Fibroblast of the aortic adventitia (primary cell): ENCODE measurements around the gene GRIK4. TPM values are rescaled to one million over a fixed set of nuclear protein-coding genes. Genes with fewer than 3 reads are reported as not detected.
A peak's percentile ranks its signal among the peaks of the same experiment; 100 is the strongest.

Experiments
- DNase-seq: peaks from one replicate; pipeline ENCODE4 v3.0.0-alpha.2; 2010; ENCODE audit warnings: low read depth
- H3K4me3 ChIP-seq: 2 replicates; pipeline ENCODE4 v1.5.1; 2011; ENCODE audit warnings: low read depth, mild to moderate bottlenecking, control low read depth, low read length, moderate library complexity
- CTCF ChIP-seq: IDR thresholded peaks from 2 replicates; pipeline ENCODE4 v1.5.1; 2011; ENCODE audit warnings: mild to moderate bottlenecking, low read length, control low read depth, inconsistent platforms; ENCODE audit not compliant: insufficient read depth
- total RNA-seq: library from RNA; depleted of rRNA; stranded (reverse); fragments of >200 nt; gene quantifications from 2 replicates; pipeline ENCODE4 v1.2.3, GENCODE V29; 2012; ENCODE audit warnings: low replicate concordance

GRIK4 gene
- total RNA-seq, 1 donor = not detected

- no peak for DNase-seq
- TF ChIP-seq CTCF = no peak
- H3K4me3 ChIP-seq = no peak overlapping the region
Measured at GRCh38 chr11:120525261-120526171, 14.0 kb downstream of the GRIK4 start.

DNA sequence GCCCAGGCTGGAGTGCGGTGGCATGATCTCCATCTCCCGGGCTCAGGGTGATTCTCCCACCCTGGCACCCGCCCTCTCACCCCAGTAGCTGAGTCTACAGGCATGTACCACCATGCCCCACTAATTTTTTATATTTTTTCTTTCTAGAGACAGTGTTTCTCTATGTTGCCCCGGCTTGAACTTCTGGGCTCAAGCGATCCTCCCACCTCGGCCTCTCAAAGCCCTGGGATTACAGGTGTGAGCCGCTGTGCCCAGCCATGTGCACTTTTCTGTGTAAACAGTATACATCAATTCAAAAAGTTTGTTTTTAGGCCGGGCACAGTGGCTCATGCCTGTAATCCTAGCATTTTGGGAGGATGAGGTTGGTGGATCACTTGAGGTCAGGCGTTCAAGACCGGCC, 14.7 kb downstream of the GRIK4 start:
- TF ChIP-seq CTCF = no peak
- DNase-seq = no peak
- no peak overlapping the region for H3K4me3 ChIP-seq

DNA sequence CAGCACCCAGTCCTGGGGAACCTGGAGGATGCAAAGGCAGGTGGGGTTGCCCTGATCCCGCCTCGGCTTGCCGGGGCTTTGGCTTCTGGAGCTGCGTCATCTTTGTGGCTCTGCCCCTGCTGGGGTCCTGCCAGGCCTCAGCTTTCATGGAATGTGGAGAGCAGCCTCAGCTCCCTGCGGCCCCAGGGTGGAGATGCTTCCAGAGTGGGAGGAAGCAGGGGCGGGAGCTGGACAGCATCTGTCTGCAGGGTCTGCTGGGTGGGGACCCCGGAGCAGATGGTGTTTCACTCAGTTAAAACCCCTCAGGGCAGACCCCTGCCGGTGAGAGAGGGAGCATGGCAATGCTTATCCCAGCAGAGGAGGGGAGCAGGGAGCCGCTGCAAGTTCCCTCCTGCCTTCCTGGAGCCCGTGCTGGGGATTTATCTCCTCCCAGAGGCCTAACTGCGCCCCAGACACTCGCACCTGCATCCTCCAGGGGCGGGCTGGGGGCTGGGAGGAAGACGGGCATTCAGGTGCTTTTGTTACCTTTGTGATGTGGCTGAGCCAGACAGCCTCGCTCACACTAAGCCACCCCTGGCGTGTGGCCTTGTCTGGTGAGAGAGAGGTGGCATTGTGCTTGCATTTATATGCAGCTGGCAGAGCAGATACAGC, 15.7 kb downstream of the GRIK4 start:
- H3K4me3 ChIP-seq = no peak overlapping the region
- no peak for TF ChIP-seq CTCF
- DNase-seq = peak; percentile 42

DNA sequence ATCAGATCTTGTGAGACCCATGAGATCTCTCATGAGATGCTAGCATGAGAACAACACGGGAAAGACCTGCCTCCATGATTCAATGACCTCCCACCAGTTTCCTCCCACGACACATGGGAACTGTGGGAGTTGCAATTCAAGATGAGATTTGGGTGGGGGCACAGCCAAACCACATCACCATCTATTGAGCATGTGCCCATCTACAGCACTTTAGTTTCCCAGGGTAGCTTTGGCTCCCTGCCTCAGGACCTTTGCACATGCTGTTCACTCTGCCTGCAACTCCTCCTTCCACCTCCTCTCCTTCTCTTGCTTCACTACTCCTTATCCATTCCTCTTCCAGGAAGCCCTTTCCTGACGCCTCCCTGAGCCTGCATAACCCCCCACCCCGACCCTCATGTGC, 17.2 kb downstream of the GRIK4 start:
- TF ChIP-seq CTCF = no peak
- no peak for DNase-seq
- H3K4me3 ChIP-seq = no peak overlapping the region

GRCh38 chr11:120529214-120529613, 17.7 kb downstream of the GRIK4 start:
- TF ChIP-seq CTCF = no peak
- DNase-seq = no peak
- no peak overlapping the region for H3K4me3 ChIP-seq

- DNase-seq = no peak
- H3K4me3 ChIP-seq = no peak overlapping the region
- TF ChIP-seq CTCF = no peak
Measured at GRCh38 chr11:120529911-120530310, 18.4 kb downstream of the GRIK4 start.
